Endothelial cell (in vitro differentiated cells): ENCODE results near the gene LRG1. TPM values are rescaled to one million over a fixed set of nuclear protein-coding genes. Genes with fewer than 3 reads are reported as not detected.

Experiments used
- DNase-seq: peaks from one replicate; pipeline ENCODE4 v3.0.0; 2021; ENCODE audit warnings: low spot score
- H3K27ac Mint-ChIP-seq: one replicate; pipeline ENCODE4 v1.8.0; 2021; ENCODE audit warnings: mixed read lengths, inconsistent platforms; ENCODE audit not compliant: unreplicated experiment
- H3K27me3 Mint-ChIP-seq: one replicate; pipeline ENCODE4 v1.8.0; 2021; ENCODE audit warnings: mild to moderate bottlenecking, moderate library complexity, mixed read lengths, inconsistent platforms; ENCODE audit not compliant: unreplicated experiment
- H3K36me3 Mint-ChIP-seq: one replicate; pipeline ENCODE4 v1.8.0; 2021; ENCODE audit warnings: mild to moderate bottlenecking, low read depth, mixed read lengths, inconsistent platforms; ENCODE audit not compliant: unreplicated experiment
- H3K4me1 Mint-ChIP-seq: one replicate; pipeline ENCODE4 v1.8.0; 2021; ENCODE audit warnings: mild to moderate bottlenecking, mixed read lengths, inconsistent platforms; ENCODE audit not compliant: unreplicated experiment
- H3K4me3 Mint-ChIP-seq: one replicate; pipeline ENCODE4 v1.8.0; 2021; ENCODE audit warnings: mild to moderate bottlenecking, mixed read lengths, inconsistent platforms; ENCODE audit not compliant: unreplicated experiment
- H3K9me3 Mint-ChIP-seq: one replicate; pipeline ENCODE4 v1.8.0; 2021; ENCODE audit warnings: mixed read lengths, inconsistent platforms; ENCODE audit not compliant: unreplicated experiment
- total RNA-seq: library from RNA; stranded (reverse); fragmentation: NEBNext Ultra II Directional; extraction: Animal tissue kit (Norgen Biotek cat#: 25700); gene quantifications from one replicate; pipeline ENCODE4 v1.2.1, GENCODE V29; 2021; ENCODE audit not compliant: unreplicated experiment
- TF ChIP-seq, protein P1 (sequence below): fragments of 200-600 bp; sonication (generic); IDR thresholded peaks from one replicate; pipeline ENCODE4 v1.5.0; 2021; ENCODE audit warnings: antibody characterized with exemption; ENCODE audit not compliant: unreplicated experiment

Gene LRG1
- total RNA-seq, 1 donor from 2014 or later: 2.2 TPM

GRCh38 chr19:4525563-4526002 lies 14.3 kb downstream of the LRG1 start:
- no peak overlapping the region for H3K27ac Mint-ChIP-seq
- H3K9me3 Mint-ChIP-seq: no peaks in the 10 kb centered on the region
- no peak overlapping the region for H3K4me3 Mint-ChIP-seq
- TF ChIP-seq, protein P1, sequence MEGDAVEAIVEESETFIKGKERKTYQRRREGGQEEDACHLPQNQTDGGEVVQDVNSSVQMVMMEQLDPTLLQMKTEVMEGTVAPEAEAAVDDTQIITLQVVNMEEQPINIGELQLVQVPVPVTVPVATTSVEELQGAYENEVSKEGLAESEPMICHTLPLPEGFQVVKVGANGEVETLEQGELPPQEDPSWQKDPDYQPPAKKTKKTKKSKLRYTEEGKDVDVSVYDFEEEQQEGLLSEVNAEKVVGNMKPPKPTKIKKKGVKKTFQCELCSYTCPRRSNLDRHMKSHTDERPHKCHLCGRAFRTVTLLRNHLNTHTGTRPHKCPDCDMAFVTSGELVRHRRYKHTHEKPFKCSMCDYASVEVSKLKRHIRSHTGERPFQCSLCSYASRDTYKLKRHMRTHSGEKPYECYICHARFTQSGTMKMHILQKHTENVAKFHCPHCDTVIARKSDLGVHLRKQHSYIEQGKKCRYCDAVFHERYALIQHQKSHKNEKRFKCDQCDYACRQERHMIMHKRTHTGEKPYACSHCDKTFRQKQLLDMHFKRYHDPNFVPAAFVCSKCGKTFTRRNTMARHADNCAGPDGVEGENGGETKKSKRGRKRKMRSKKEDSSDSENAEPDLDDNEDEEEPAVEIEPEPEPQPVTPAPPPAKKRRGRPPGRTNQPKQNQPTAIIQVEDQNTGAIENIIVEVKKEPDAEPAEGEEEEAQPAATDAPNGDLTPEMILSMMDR: no peak
- DNase-seq: no peak
- H3K4me1 Mint-ChIP-seq: peaks cover 2% of the 10 kb centered on the region
- H3K36me3 Mint-ChIP-seq: no peaks in the 10 kb centered on the region
- peaks cover 7% of the 10 kb centered on the region for H3K27me3 Mint-ChIP-seq

DNA sequence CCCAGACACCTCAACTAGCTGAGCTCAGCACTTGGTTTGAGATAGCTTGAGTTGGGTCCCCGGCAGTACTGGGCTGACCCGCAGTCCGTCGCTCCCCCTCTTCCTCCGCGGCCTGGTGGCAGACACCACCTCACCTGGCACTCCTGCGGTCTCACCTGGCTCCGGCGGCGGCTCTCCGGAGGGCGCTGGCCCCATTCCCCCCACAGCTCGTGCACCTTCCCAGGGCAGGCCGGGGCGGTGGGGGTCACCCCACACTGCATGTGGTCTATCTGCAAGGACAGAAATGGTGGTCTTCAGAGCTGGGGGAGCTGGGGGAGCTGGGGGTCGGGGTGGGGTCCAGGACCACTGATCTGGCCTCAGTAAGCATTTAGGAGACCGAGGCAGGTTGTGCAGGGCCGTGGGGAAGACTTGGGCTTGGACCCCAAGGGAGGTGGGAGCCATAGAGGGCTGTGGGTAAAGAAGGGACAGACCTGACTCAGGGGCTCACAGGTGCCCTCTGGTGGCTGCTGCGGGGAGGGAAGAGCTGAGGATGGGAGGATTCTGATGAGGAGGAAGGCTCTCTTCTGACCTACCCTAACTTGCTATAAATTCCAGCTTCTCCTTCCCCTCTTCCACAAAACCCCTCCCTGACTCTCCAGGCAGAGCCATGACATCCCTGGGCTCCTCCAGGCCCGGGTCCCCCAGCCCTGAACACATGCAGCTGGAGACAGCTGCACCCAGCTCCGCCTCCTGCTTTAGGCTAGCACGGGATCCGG lies 14.9 kb downstream of the LRG1 start:
- TF ChIP-seq, protein P1: peak; percentile 54
- H3K27ac Mint-ChIP-seq: no peak overlapping the region
- peaks cover 2% of the 10 kb centered on the region for H3K4me1 Mint-ChIP-seq
- H3K27me3 Mint-ChIP-seq: peaks cover 9% of the 10 kb centered on the region
- H3K4me3 Mint-ChIP-seq: no peak overlapping the region
- peak; percentile 77 for DNase-seq
- no peaks in the 10 kb centered on the region for H3K36me3 Mint-ChIP-seq
- no peaks in the 10 kb centered on the region for H3K9me3 Mint-ChIP-seq

DNA sequence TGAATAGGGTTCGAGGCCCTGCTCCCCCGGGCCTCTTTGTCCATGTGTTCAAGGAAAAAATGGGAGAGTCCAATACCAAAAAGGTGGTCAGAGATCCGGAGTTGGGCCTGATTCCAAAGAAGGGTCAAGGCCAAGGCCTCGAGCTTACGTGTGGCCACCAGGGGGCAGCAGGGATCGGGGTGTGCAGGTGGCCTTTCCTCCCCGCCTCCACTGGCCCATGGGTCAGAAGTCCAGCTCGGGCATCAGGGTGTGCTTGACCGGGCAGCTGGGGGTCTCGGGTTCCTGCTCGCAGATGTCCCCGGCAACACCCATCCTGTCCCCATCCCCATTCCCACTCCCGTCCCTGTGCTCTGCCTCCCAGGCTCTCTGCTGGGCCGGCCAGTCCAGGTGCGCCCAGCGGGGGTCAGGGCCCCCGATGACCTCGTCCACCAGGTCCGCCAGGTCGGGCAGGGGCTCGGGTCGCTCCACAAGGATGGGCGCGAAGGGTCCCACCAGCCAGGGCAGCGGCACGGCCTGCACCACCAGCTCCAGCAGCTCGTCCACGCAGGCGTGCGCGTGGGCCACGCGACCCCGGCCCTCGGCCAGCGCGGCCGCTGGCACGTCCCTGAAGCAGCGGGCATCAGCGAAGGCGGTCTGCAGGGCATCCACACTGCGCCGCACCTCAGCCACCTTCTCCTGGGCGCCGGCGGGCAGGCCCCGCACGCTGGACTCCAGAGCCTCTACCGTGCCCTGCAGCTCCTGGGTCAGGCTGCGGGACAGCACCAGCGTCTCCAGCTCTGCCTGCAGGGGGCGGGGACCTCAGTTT lies 16.3 kb downstream of the LRG1 start:
- Mint-ChIP-seq H3K36me3 (no peaks in the 10 kb centered on the region), H3K27me3 (peaks cover 11% of the 10 kb centered on the region)
- TF ChIP-seq, protein P1: peak; percentile 75

GRCh38 chr19:4522291-4523002 lies 17.4 kb downstream of the LRG1 start:
- H3K9me3 Mint-ChIP-seq: no peaks in the 10 kb centered on the region
- peaks cover 5% of the 10 kb centered on the region for H3K4me1 Mint-ChIP-seq
- H3K4me3 Mint-ChIP-seq: no peak overlapping the region
- no peak for DNase-seq
- no peaks in the 10 kb centered on the region for H3K36me3 Mint-ChIP-seq
- peaks cover 11% of the 10 kb centered on the region for H3K27me3 Mint-ChIP-seq
- TF ChIP-seq, protein P1: no peak
- H3K27ac Mint-ChIP-seq: no peak overlapping the region

More for the DNA sequence above, 16.3 kb downstream of the LRG1 start:
- no peaks in the 10 kb centered on the region for H3K9me3 Mint-ChIP-seq
- peaks cover 5% of the 10 kb centered on the region for H3K4me1 Mint-ChIP-seq
- no peak overlapping the region for H3K27ac Mint-ChIP-seq
- no peak overlapping the region for H3K4me3 Mint-ChIP-seq
- DNase-seq: peak; percentile 60
